Measurements from ENCODE around the gene KMT2C.

DNA sequence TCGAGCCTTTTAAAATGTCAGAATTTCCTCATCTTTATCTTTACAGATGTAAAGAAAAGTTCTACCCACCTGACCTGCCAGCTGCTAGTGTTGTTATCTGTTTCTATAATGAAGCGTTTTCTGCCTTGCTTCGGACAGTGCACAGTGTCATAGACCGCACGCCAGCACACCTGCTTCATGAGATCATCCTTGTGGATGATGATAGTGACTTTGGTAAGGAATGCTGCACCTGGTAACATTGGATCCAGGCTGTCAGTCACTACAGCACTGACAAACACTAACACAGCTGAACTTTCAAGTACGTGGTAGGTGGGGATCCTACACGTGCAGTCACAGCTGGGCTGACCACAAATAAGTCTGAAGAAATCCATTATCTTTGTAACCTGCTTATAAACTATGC is 332.7 kb downstream of the KMT2C start:
- TF ChIP-seq, protein P1, sequence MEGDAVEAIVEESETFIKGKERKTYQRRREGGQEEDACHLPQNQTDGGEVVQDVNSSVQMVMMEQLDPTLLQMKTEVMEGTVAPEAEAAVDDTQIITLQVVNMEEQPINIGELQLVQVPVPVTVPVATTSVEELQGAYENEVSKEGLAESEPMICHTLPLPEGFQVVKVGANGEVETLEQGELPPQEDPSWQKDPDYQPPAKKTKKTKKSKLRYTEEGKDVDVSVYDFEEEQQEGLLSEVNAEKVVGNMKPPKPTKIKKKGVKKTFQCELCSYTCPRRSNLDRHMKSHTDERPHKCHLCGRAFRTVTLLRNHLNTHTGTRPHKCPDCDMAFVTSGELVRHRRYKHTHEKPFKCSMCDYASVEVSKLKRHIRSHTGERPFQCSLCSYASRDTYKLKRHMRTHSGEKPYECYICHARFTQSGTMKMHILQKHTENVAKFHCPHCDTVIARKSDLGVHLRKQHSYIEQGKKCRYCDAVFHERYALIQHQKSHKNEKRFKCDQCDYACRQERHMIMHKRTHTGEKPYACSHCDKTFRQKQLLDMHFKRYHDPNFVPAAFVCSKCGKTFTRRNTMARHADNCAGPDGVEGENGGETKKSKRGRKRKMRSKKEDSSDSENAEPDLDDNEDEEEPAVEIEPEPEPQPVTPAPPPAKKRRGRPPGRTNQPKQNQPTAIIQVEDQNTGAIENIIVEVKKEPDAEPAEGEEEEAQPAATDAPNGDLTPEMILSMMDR (IDR thresholded peaks at IDR 0.05) = no peak
- no peak for TF ChIP-seq POLR2A (IDR thresholded peaks at IDR 0.05)
